ENCODE data around the gene NDRG4. TPM values are rescaled to one million over a fixed set of nuclear protein-coding genes. Genes with fewer than 3 reads are reported as not detected.
"Not testable (repeated sequence)": the region's sequence is repeated elsewhere in the genome, so short reads cannot be mapped to it uniquely, and the experiment has no call there.

Gene NDRG4
- total RNA-seq, 2 donors from 2014 or later: 0.14 to 0.47 TPM

DNA sequence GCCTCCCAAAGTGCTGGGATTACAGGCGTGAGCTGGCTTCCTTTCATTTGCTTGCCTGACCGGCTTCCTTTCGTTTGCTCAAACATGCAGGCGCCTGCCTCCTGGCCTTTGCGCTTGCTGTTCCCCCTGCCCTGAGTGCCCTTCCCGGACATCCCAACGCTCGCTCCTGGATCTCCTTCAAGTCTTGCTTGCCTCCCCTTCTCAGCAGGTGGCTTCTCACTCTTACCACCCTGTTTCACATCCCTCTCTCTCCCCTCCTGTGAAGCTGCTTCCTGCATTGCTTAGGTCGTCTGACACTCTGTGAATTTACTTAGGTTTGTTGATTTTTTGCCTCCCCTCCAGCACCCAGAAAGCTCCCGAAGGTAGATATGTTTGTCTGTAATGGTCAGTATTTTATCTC lies 25.6 kb upstream of the NDRG4 start:
- no peaks in the 10 kb centered on the region for H3K9me3 Mint-ChIP-seq
- ATAC-seq (no peak), DNase-seq (ENCODE audit: low spot score) (no peak)
- peaks cover under 1 to 13% of the 10 kb centered on the region in 2 donors for H3K27me3 Mint-ChIP-seq
- no peak overlapping the region for H3K4me3 Mint-ChIP-seq
- H3K27ac Mint-ChIP-seq: no peak overlapping the region
- peaks cover 33 to 38% of the 10 kb centered on the region in 2 donors for H3K4me1 Mint-ChIP-seq (ENCODE audit: low read depth in 2 of 2)
- no peaks in the 10 kb centered on the region for H3K36me3 Mint-ChIP-seq

DNA sequence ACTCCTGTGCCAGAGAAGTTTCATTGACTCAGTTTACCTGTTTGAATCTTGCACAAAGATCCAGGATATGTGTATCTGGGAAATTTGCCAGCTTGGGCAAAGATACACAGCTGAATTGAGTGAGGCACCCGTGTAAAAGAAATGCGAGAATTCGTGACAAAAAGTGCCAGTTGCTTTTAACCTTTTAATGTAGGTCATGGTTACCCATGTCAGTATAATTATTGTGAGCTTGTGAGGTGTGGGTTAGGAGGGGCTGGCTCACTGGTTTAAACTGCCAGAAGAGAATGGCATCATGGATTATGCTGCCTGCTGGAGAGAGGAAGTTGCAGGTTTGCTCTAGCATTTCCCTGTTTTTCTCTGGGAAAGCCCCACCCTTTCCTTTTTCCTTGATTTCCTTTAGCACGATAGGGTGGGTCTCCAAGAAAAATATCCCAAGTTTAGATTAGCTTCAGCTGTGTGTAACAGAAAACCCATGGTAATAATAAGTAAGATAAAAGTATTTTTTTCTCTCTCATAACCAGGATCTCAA lies 24.8 kb upstream of the NDRG4 start:
- no peaks in the 10 kb centered on the region for H3K9me3 Mint-ChIP-seq
- ATAC-seq: no peak
- DNase-seq (ENCODE audit: low spot score): no peak
- H3K27me3 Mint-ChIP-seq: peaks cover 0 to 16% of the 10 kb centered on the region in 2 donors
- H3K4me1 Mint-ChIP-seq (ENCODE audit: low read depth in 2 of 2): peaks cover 31 to 32% of the 10 kb centered on the region in 2 donors
- no peak overlapping the region for H3K4me3 Mint-ChIP-seq
- no peaks in the 10 kb centered on the region for H3K36me3 Mint-ChIP-seq
- no peak overlapping the region for H3K27ac Mint-ChIP-seq

DNA sequence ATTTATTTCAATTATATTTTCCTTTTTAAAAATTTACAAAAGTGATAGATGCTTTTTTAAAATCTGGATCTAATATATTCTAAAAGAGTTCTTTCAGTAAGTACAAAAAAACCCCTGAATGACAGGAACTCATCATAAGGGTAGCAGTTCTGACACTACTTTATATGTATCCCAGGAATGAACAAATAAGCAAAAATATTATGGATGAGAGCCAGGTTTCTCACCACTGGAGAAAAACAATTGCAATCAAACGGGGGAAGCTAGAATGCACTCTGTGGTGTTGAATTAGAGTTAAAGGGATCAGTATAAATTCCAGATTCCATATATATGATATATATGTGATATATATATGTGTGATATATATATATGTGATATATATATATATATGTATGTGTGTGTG lies 23.2 kb upstream of the NDRG4 start:
- H3K9me3 Mint-ChIP-seq: no peaks in the 10 kb centered on the region
- H3K27ac Mint-ChIP-seq: no peak overlapping the region
- DNase-seq (ENCODE audit: low spot score) (no peak), ATAC-seq (no peak)
- peaks cover 0 to 16% of the 10 kb centered on the region in 2 donors for H3K27me3 Mint-ChIP-seq
- no peak overlapping the region for H3K4me3 Mint-ChIP-seq
- no peaks in the 10 kb centered on the region for H3K36me3 Mint-ChIP-seq
- peaks cover 17 to 18% of the 10 kb centered on the region in 2 donors for H3K4me1 Mint-ChIP-seq (ENCODE audit: low read depth in 2 of 2)

GRCh38 chr16:58478427-58478826 lies 21.5 kb upstream of the NDRG4 start:
- H3K4me3 Mint-ChIP-seq: no peak overlapping the region
- no peaks in the 10 kb centered on the region for H3K9me3 Mint-ChIP-seq
- peaks cover 8 to 9% of the 10 kb centered on the region in 2 donors for H3K4me1 Mint-ChIP-seq (ENCODE audit: low read depth in 2 of 2)
- H3K36me3 Mint-ChIP-seq: no peaks in the 10 kb centered on the region
- no peak overlapping the region for H3K27ac Mint-ChIP-seq
- ATAC-seq: no peak
- H3K27me3 Mint-ChIP-seq: peaks cover 9 to 12% of the 10 kb centered on the region in 2 donors
- DNase-seq (ENCODE audit: low spot score): no peak

DNA sequence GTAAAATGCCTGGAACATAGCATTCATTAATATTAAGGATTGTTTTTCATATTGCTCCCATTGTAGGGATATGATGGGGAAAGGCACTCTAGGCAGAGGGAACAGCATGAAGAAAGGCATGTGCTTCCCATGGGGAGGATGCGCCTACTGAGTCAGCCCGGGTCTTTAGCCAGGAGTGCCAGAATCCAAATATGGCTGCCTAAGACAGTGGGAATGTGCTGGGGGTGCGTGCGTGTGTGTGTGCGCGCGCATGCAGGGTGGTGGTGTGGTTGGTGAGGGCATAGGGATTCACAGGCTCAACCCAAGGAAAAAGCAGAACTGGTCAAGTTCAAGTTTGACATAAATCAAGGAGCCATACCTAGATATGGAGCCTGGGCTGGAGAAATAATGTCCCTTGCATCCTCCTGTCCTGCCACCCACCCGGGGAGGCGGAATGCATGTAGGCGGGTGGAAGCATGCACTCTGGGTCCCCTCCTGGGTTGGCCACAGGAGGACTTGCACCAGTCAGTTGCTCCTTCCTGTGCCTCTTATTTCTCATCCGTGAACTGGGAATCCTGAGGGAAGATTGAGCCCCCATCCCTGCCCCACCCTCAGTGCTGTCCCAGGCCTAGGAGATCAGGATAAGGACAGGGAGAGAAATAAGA lies 18.6 kb upstream of the NDRG4 start:
- ATAC-seq: peak in 1 of 2 donors; percentile 10
- no peak overlapping the region for H3K4me3 Mint-ChIP-seq

GRCh38 chr16:58481931-58482330 lies 18.0 kb upstream of the NDRG4 start:
- Mint-ChIP-seq H3K36me3 (no peaks in the 10 kb centered on the region), H3K4me3 (no peak overlapping the region)

More for the DNA sequence above, 18.6 kb upstream of the NDRG4 start:
- no peak for DNase-seq (ENCODE audit: low spot score)
- Mint-ChIP-seq H3K27ac (no peak overlapping the region), H3K27me3 (peaks cover 3 to 13% of the 10 kb centered on the region in 2 donors), H3K4me1 (ENCODE audit: low read depth in 2 of 2) (no peaks in the 10 kb centered on the region), H3K36me3 (no peaks in the 10 kb centered on the region), H3K9me3 (no peaks in the 10 kb centered on the region)

GRCh38 chr16:58485184-58485887 lies 14.6 kb upstream of the NDRG4 start:
- no peak for DNase-seq (ENCODE audit: low spot score)

More at GRCh38 chr16:58481931-58482330, 18.0 kb upstream of the NDRG4 start:
- ATAC-seq (peak in 1 of 2 donors; percentile 45), DNase-seq (ENCODE audit: low spot score) (no peak)
- H3K27ac Mint-ChIP-seq: no peak overlapping the region
- H3K27me3 Mint-ChIP-seq: peaks cover 3 to 13% of the 10 kb centered on the region in 2 donors
- H3K4me1 Mint-ChIP-seq (ENCODE audit: low read depth in 2 of 2): no peaks in the 10 kb centered on the region
- H3K9me3 Mint-ChIP-seq: no peaks in the 10 kb centered on the region

GRCh38 chr16:58487566-58488351 lies 12.2 kb upstream of the NDRG4 start:
- ATAC-seq (peak; percentile 84), DNase-seq (ENCODE audit: low spot score) (peak; percentile 73)
- peaks cover 0 to 8% of the 10 kb centered on the region in 2 donors for H3K27me3 Mint-ChIP-seq
- no peaks in the 10 kb centered on the region for H3K4me1 Mint-ChIP-seq (ENCODE audit: low read depth in 2 of 2)
- no peak overlapping the region for H3K27ac Mint-ChIP-seq
- H3K36me3 Mint-ChIP-seq: no peaks in the 10 kb centered on the region
- H3K9me3 Mint-ChIP-seq: no peaks in the 10 kb centered on the region
- H3K4me3 Mint-ChIP-seq: no peak overlapping the region

More at GRCh38 chr16:58485184-58485887, 14.6 kb upstream of the NDRG4 start:
- no peaks in the 10 kb centered on the region for H3K4me1 Mint-ChIP-seq (ENCODE audit: low read depth in 2 of 2)
- H3K36me3 Mint-ChIP-seq: no peaks in the 10 kb centered on the region
- no peaks in the 10 kb centered on the region for H3K9me3 Mint-ChIP-seq
- ATAC-seq: no peak
- H3K27me3 Mint-ChIP-seq: peaks cover 0 to 13% of the 10 kb centered on the region in 2 donors
- H3K4me3 Mint-ChIP-seq: no peak overlapping the region
- no peak overlapping the region for H3K27ac Mint-ChIP-seq

- H3K4me3 Mint-ChIP-seq: no peak overlapping the region
- H3K9me3 Mint-ChIP-seq: no peaks in the 10 kb centered on the region
- no peaks in the 10 kb centered on the region for H3K4me1 Mint-ChIP-seq (ENCODE audit: low read depth in 2 of 2)
- no peaks in the 10 kb centered on the region for H3K36me3 Mint-ChIP-seq
- peaks cover under 1 to 4% of the 10 kb centered on the region in 2 donors for H3K27me3 Mint-ChIP-seq
- ATAC-seq (no peak), DNase-seq (ENCODE audit: low spot score) (no peak)
- H3K27ac Mint-ChIP-seq: no peak overlapping the region
Observed at GRCh38 chr16:58488531-58488930, 11.4 kb upstream of the NDRG4 start.

DNA sequence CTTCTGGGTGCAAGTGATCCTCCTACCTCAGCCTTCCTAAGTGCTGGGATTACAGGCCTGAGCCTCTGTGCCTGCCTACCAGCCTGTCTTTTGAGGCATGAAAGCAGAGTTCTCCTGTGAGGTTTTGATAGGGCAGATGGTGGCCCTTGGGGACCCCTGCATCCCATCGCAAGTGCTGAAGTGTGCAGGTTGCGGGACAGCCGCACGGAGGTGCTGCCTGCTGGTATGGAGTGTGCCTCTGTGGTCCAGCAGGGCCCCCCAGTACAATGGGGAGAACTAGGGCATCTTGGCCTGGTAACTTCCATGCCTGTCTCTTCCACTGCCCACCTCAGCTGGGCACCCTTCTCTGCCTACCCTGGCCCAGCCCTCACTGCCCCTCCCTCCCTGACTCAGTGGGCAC lies 9.9 kb upstream of the NDRG4 start:
- Mint-ChIP-seq H3K36me3 (no peaks in the 10 kb centered on the region), H3K9me3 (no peaks in the 10 kb centered on the region), H3K4me1 (ENCODE audit: low read depth in 2 of 2) (no peaks in the 10 kb centered on the region), H3K27ac (no peak overlapping the region), H3K27me3 (peaks cover 0 to 4% of the 10 kb centered on the region in 2 donors), H3K4me3 (no peak overlapping the region)
- no peak for DNase-seq (ENCODE audit: low spot score)
- ATAC-seq: no peak

- not testable (repeated sequence) for H3K36me3 Mint-ChIP-seq; DNase-seq (ENCODE audit: low spot score); H3K4me1 Mint-ChIP-seq (ENCODE audit: low read depth in 2 of 2); H3K27ac Mint-ChIP-seq; H3K27me3 Mint-ChIP-seq; H3K4me3 Mint-ChIP-seq; ATAC-seq; H3K9me3 Mint-ChIP-seq
Observed at GRCh38 chr16:58490539-58490938, 9.4 kb upstream of the NDRG4 start.

DNA sequence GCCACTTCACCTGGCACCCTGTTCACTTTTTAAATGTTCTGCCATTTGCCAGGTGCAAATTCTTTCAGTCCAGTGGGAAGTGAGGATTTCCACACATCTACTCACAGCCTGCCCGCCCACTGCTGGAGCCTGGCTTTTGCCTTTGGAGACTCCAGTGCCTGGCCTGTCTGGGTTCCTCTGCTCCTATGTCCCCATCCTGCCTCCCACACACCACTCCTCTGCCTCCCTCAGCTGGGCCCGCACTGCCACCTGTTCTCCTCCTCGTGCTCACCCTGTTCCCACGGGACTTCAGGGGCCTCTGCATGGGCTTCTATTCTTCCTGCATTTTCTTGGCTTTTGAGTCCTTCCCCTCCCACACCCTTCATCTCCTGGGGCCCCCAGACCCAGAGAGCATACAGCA lies 7.9 kb upstream of the NDRG4 start:
- Mint-ChIP-seq H3K36me3 (no peaks in the 10 kb centered on the region), H3K27ac (no peak overlapping the region)

GRCh38 chr16:58492735-58493134 lies 7.2 kb upstream of the NDRG4 start:
- H3K27me3 Mint-ChIP-seq: peaks cover 0 to 5% of the 10 kb centered on the region in 2 donors
- no peak overlapping the region for H3K27ac Mint-ChIP-seq
- H3K9me3 Mint-ChIP-seq: no peaks in the 10 kb centered on the region
- no peaks in the 10 kb centered on the region for H3K36me3 Mint-ChIP-seq
- H3K4me1 Mint-ChIP-seq (ENCODE audit: low read depth in 2 of 2): no peaks in the 10 kb centered on the region
- DNase-seq (ENCODE audit: low spot score): no peak
- ATAC-seq: no peak
- no peak overlapping the region for H3K4me3 Mint-ChIP-seq

More for the DNA sequence above, 7.9 kb upstream of the NDRG4 start:
- Mint-ChIP-seq H3K27me3 (peaks cover 0 to 5% of the 10 kb centered on the region in 2 donors), H3K4me3 (no peak overlapping the region), H3K9me3 (no peaks in the 10 kb centered on the region), H3K4me1 (ENCODE audit: low read depth in 2 of 2) (no peaks in the 10 kb centered on the region)
- ATAC-seq (no peak), DNase-seq (ENCODE audit: low spot score) (no peak)

Measured in natural killer cell treated with Interleukin-12 subunit alpha and Interleukin-12 subunit beta and Interleukin-15 and Interleukin-18, amount 100 ng/mL, for 72 hours (primary cell).